SK-N-SH (cell line): ENCODE results near the gene FLRT1. TPM values are rescaled to one million over a fixed set of nuclear protein-coding genes. Genes with fewer than 3 reads are reported as not detected.

Experiments
- CTCF ChIA-PET: fragments of 300-600, 350-600 bp; formaldehyde crosslinking; extraction: SDS; loops from one replicate; lab custom pipeline; 2021; lab: Yijun Ruan, JAX
- POLR2A ChIA-PET: fragments of 350-600 bp; sonication (Branson Sonifier 250); formaldehyde crosslinking; extraction: SDS; loops from one replicate; lab custom pipeline; 2020; ENCODE audit warnings: antibody characterized with exemption, inconsistent platforms; lab: Yijun Ruan, JAX
- DNase-seq: peaks from one replicate; pipeline ENCODE4 v3.0.0; 2012
- H2AFZ ChIP-seq: fragments of 200-600 bp; sonication (generic); 2 replicates; pipeline ENCODE4 v1.8.1; 2016; ENCODE audit warnings: antibody characterized with exemption, mild to moderate bottlenecking, low read depth
- H3F3A ChIP-seq: fragments of 200-600 bp; sonication (generic); replicated peaks from 2 replicates; pipeline ENCODE3; 2016; ENCODE audit warnings: antibody characterized with exemption, mild to moderate bottlenecking; ENCODE audit not compliant: insufficient read depth
- H3K27ac ChIP-seq, 2 experiments: fragments of 200-500 bp in 1 of 2; fragments of 200-600 bp in 1 of 2; sonication (Bioruptor generic) in 1 of 2; sonication (generic), shearing (Covaris generic) in 1 of 2; 2 replicates each; pipeline versions ENCODE4 v1.5.1 to v1.6.1; 2014 to 2016; ENCODE audit warnings: low read depth in 2 of 2, inconsistent platforms in 1 of 2, low read length in 1 of 2, mild to moderate bottlenecking in 1 of 2, mixed read lengths in 1 of 2
- H3K27me3 ChIP-seq: fragments of 200-600 bp; sonication (generic), shearing (Covaris generic); 2 replicates; pipeline ENCODE4 v1.6.1; 2016; ENCODE audit warnings: mixed run types; ENCODE audit not compliant: insufficient read depth
- H3K36me3 ChIP-seq, 2 experiments: fragments of 200-500 bp in 1 of 2; fragments of 200-600 bp in 1 of 2; sonication (Bioruptor generic) in 1 of 2; sonication (generic) in 1 of 2; replicated peaks in 1 of 2; 2 replicates each; pipeline versions ENCODE3 to v1.5.1; 2014 to 2016; ENCODE audit warnings: low read length in 1 of 2, mild to moderate bottlenecking in 1 of 2; ENCODE audit not compliant: insufficient read depth in 2 of 2, control insufficient read depth in 1 of 2
- H3K4me1 ChIP-seq, 2 experiments: fragments of 200-500 bp in 1 of 2; fragments of 200-600 bp in 1 of 2; sonication (Bioruptor generic) in 1 of 2; sonication (generic), shearing (Covaris generic) in 1 of 2; 2 replicates each; pipeline versions ENCODE4 v1.5.1 to v1.6.1; 2014 to 2016; ENCODE audit warnings: low read depth in 1 of 2, low read length in 1 of 2, mixed run types in 1 of 2; ENCODE audit not compliant: insufficient read depth in 2 of 2, control insufficient read depth in 1 of 2
- H3K4me2 ChIP-seq: fragments of 200-600 bp; sonication (generic), shearing (Covaris generic); 2 replicates; pipeline ENCODE4 v1.6.1; 2017; ENCODE audit warnings: mixed run types
- H3K4me3 ChIP-seq, 2 experiments: fragments of 200-500 bp in 1 of 2; fragments of 200-600 bp in 1 of 2; sonication (Bioruptor generic) in 1 of 2; sonication (generic), shearing (Covaris generic) in 1 of 2; 2 replicates each; pipeline versions ENCODE4 v1.5.1 to v1.8.1; 2014 to 2016; ENCODE audit warnings: low read depth in 2 of 2, inconsistent platforms in 1 of 2, low read length in 1 of 2, mild to moderate bottlenecking in 1 of 2, mixed read lengths in 1 of 2, moderate library complexity in 1 of 2
- H3K79me2 ChIP-seq: fragments of 200-600 bp; sonication (generic); 2 replicates; pipeline ENCODE4 v1.8.1; 2017; ENCODE audit warnings: mild to moderate bottlenecking; ENCODE audit not compliant: insufficient read depth
- H3K9ac ChIP-seq: fragments of 200-600 bp; sonication (generic); 2 replicates; pipeline ENCODE4 v1.6.1; 2017; ENCODE audit warnings: mixed run types
- H3K9me2 ChIP-seq: fragments of 200-600 bp; sonication (generic); 2 replicates; pipeline ENCODE4 v1.6.1; 2017; ENCODE audit warnings: mixed run types
- H3K9me3 ChIP-seq: fragments of 200-600 bp; sonication (generic); 2 replicates; pipeline ENCODE4 v1.6.1; 2017; ENCODE audit warnings: mixed run types, mild to moderate bottlenecking, moderate library complexity
- H4K20me1 ChIP-seq: fragments of 200-600 bp; sonication (generic); 2 replicates; pipeline ENCODE4 v1.6.1; 2017; ENCODE audit warnings: mild to moderate bottlenecking, mixed run types; ENCODE audit not compliant: insufficient read depth
- CHD2 ChIP-seq: fragments of 150-350 bp; IDR thresholded peaks from 2 replicates; pipeline ENCODE4 v1.6.1; 2018; ENCODE audit warnings: low read length; ENCODE audit not compliant: partially characterized antibody
- ELF1 ChIP-seq: IDR thresholded peaks from 2 replicates; pipeline ENCODE4 v1.4.0; 2012
- EZH2phosphoT487 ChIP-seq: fragments of 200-600 bp; sonication (generic); IDR thresholded peaks from 2 replicates; pipeline ENCODE4 v1.6.1; 2017; ENCODE audit warnings: low read depth, mixed run types, mild to moderate bottlenecking, antibody characterized with exemption, moderate library complexity, borderline replicate concordance
- GABPA ChIP-seq: IDR thresholded peaks from 2 replicates; pipeline ENCODE4 v1.4.0; 2012; ENCODE audit warnings: low read depth, mild to moderate bottlenecking
- MAX ChIP-seq: IDR thresholded peaks from 2 replicates; pipeline ENCODE4 v1.4.0; 2012; ENCODE audit warnings: low read depth
- MXI1 ChIP-seq: IDR thresholded peaks from 2 replicates; pipeline ENCODE4 v1.6.1; 2012; ENCODE audit warnings: mild to moderate bottlenecking, low read depth, low read length, improper control_type of control experiment
- NRF1 ChIP-seq: IDR thresholded peaks from 2 replicates; pipeline ENCODE4 v1.6.1; 2012; ENCODE audit warnings: low read depth, mild to moderate bottlenecking, low read length
- POLR2AphosphoS5 ChIP-seq: IDR thresholded peaks from 2 replicates; pipeline ENCODE4 v1.6.1; 2012; ENCODE audit warnings: low read depth, low read length
- SIN3A ChIP-seq: IDR thresholded peaks from 2 replicates; pipeline ENCODE4 v1.6.1; 2012; ENCODE audit warnings: low read depth, mild to moderate bottlenecking, low read length, moderate library complexity, borderline replicate concordance
- TAF1 ChIP-seq: IDR thresholded peaks from 2 replicates; pipeline ENCODE4 v1.6.1; 2012; ENCODE audit warnings: low read depth, mild to moderate bottlenecking, low read length, moderate library complexity, borderline replicate concordance
- TCF12 ChIP-seq: IDR thresholded peaks from 2 replicates; pipeline ENCODE4 v1.4.0; 2012
- TEAD4 ChIP-seq: IDR thresholded peaks from 2 replicates; pipeline ENCODE4 v1.4.0; 2012; ENCODE audit warnings: mild to moderate bottlenecking, borderline replicate concordance; ENCODE audit not compliant: insufficient read depth
- USF2 ChIP-seq: fragments of 150-350 bp; IDR thresholded peaks from 2 replicates; pipeline ENCODE4 v1.6.1; 2017; ENCODE audit warnings: antibody characterized with exemption, low read length, low read depth, borderline replicate concordance
- YY1 ChIP-seq: IDR thresholded peaks from 2 replicates; pipeline ENCODE4 v1.4.0; 2012; ENCODE audit warnings: low read depth, mild to moderate bottlenecking
- WGBS: methylation state at CpG from one replicate; pipeline ENCODE4 v1.1.6; 2017; ENCODE audit warnings: low lambda C conversion rate; 5-methylcytosine and 5-hydroxymethylcytosine counted together
- polyA plus RNA-seq, 3 experiments: library from polyadenylated mRNA; depleted of rRNA; stranded (reverse); fragments of >200 nt; gene quantifications; 2 replicates each; pipeline ENCODE4 v1.2.3, GENCODE V29; 2012

Gene FLRT1
- 0.03 TPM in 2 replicates for polyA plus RNA-seq (2012; rRNA removed)
- 0.05 and 0.06 TPM in 2 replicates for polyA plus RNA-seq (2012; cell fraction: cytosol; rRNA removed)
- polyA plus RNA-seq (2012; cell fraction: nucleus; rRNA removed): 0.06 and 0.07 TPM in 2 replicates

- Histone ChIP-seq H3K27me3 (no peaks in the 10 kb centered on the region), H3K9ac (no peak within 1 kb of the TSS), H3K4me3 (peak within 1 kb of the TSS; percentile 58 to 62), H3K27ac (peak within 1 kb of the TSS in 1 of 2 experiments; percentile 84; a peak in 2 of 4 replicates), H3K9me3 (no peaks in the 10 kb centered on the region), H4K20me1 (0 out of 2 replicates have a peak, but pooled peaks cover 3% of the 10 kb centered on the region), H3K4me1 (peaks cover 3 to 52% of the 10 kb centered on the region in 2 experiments; a peak in 2 of 4 replicates), H3K79me2 (no peaks in the 10 kb centered on the region), H3K36me3 (no peaks in the 10 kb centered on the region), H3K4me2 (peak within 1 kb of the TSS; percentile 82), H3K9me2 (no peaks in the 10 kb centered on the region), H2AFZ (no peak within 1 kb of the TSS), H3F3A (no peaks in the 10 kb centered on the region)
- 0% methylated on average over 4 of the region's 64 CpGs for WGBS
- CTCF ChIA-PET: interaction anchor here (1.5 to 11.1 kb wide), 3 partner anchors 12 to 112 kb away, joined by 3 to 207 read pairs (median 4); no protein-coding TSS in a partner anchor
- POLR2A ChIA-PET: interaction anchor here (0.6 to 1.0 kb wide), 2 partner anchors 43 to 113 kb away, joined by 4 read pairs; no protein-coding TSS in a partner anchor
- TF ChIP-seq EZH2phosphoT487 (no peak), MAX (no peak), TEAD4 (no peak)
- DNase-seq: peak; percentile 75
Observed at GRCh38 chr11:64035576-64035975, at the start of gene FLRT1. Gene FLRT1, plus strand, starts transcription at chr11:64035931. Its CDS starts 80,337 bp downstream, at chr11:64116268.

GRCh38 chr11:63986156-63986931 is 49.4 kb upstream of the FLRT1 start, which contains the start of gene OTUB1:
Gene OTUB1, plus strand, starts transcription at chr11:63986438. Its CDS starts 19 bp downstream, at chr11:63986457.
- Histone ChIP-seq H3K27me3 (no peaks in the 10 kb centered on the region), H3K9me3 (no peaks in the 10 kb centered on the region), H3K9ac (peak within 1 kb of the TSS; percentile 92), H3K4me2 (peak within 1 kb of the TSS; percentile 93), H3F3A (peaks cover 11% of the 10 kb centered on the region), H3K4me3 (peak within 1 kb of the TSS; percentile 79 to 93), H3K4me1 (peaks cover 7 to 17% of the 10 kb centered on the region in 2 experiments), H3K36me3 (peaks cover 14 to 19% of the 10 kb centered on the region in 2 experiments), H2AFZ (peak within 1 kb of the TSS; percentile 94), H3K9me2 (no peaks in the 10 kb centered on the region), H3K27ac (peak within 1 kb of the TSS; percentile 81 to 93), H4K20me1 (peaks cover 11% of the 10 kb centered on the region), H3K79me2 (peaks cover 64% of the 10 kb centered on the region)
- TF ChIP-seq NRF1 (no peak), TAF1 (peak; percentile 97), YY1 (peak; percentile 94), TCF12 (no peak), GABPA (peak; percentile 92), USF2 (no peak), SIN3A (peak; percentile 48; the same call in 1 of the 2 replicates), CHD2 (peak; percentile 79), MAX (0 out of 2 replicates have a peak, but pooled peaks have one; percentile 36), MXI1 (peak; percentile 93), POLR2AphosphoS5 (peak; percentile 84), ELF1 (peak; percentile 92)
- ChIA-PET CTCF (interaction anchor here (0.7 to 0.9 kb wide), 3 partner anchors 31 to 159 kb away, joined by 3 to 4 read pairs (median 3); no protein-coding TSS in a partner anchor), POLR2A (interaction anchor here (0.6 to 1.2 kb wide), 2 partner anchors 9 to 148 kb away, joined by 3 to 5 read pairs; partner anchors contain the start of gene MARK2)
- DNase-seq: peak; percentile 97
- WGBS: 0% methylated on average over 19 of the region's 63 CpGs
